OCI-M2 (cell line): Measurements from ENCODE around the gene CNRIP1.
A peak's percentile ranks its signal among the peaks of the same experiment; 100 is the strongest.
"Not testable (repeated sequence)": the region's sequence is repeated elsewhere in the genome, so short reads cannot be mapped to it uniquely, and the experiment has no call there.

Experiments used
- DNase-seq: peaks from one replicate; lab custom pipeline; 2025; ENCODE audit not compliant: unreplicated experiment; lab: John Stamatoyannopoulos, UW

Gene CNRIP1, protein sequence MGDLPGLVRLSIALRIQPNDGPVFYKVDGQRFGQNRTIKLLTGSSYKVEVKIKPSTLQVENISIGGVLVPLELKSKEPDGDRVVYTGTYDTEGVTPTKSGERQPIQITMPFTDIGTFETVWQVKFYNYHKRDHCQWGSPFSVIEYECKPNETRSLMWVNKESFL

DNA sequence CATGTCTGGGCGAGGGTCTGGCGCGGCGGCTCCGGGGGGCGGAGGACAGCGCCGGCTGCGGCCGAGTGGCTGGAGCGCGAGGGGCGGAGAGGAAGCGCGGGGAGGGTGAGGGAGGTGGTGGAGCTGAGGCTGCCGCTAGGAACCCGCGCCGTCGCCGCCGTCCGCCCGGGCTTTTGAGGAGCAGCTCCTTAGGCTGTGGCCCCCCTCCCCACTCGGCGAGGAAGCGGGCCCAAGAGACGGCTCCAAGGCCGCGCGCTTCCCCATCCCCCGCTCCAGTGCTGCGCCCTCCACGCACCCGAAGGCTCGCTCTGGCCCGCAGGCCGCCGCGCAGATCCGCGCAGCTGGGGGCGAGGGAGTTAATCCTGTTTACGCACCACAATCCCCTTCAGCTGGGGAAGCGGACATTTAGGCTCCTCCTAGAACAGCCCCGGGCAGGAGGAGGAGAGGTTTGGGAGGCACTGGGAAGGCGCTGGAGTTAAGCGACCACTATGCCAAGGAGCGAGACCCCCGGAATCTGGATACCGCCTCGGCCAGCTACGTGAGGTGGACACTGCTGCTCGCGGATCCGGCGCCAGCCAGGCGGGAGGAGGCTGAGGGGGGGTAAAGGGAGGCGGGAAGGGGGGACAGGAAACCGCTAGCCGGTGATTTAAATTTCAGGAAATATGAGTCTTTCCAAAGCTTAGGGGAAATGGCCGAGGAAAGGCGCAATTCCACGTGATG is at the start of gene CNRIP1:
Gene CNRIP1, minus strand, starts transcription at position 552 of the 720 bp plus-strand sequence. Its CDS starts 549 bp downstream, at position 3.
- DNase-seq: no peak

DNA sequence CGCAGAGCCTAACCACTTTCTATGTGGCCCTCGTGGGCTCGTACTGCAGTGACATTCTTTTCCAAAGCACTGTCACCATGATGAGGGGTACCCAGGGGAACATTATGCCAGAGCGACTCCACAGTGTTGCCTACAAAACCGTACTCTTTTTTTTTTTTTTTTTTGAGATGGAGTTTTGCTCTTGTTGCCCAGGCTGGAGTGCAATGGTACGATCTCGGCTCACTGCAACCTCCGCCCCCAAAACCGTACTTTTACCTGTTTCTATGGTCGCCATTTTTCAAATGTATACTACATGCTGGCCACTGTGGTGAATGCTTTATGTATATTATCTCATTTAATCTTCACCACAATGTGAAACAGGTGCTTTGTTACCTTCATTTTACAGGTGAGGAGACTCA is 49.6 kb upstream of the CNRIP1 start:
- DNase-seq: no peak

DNA sequence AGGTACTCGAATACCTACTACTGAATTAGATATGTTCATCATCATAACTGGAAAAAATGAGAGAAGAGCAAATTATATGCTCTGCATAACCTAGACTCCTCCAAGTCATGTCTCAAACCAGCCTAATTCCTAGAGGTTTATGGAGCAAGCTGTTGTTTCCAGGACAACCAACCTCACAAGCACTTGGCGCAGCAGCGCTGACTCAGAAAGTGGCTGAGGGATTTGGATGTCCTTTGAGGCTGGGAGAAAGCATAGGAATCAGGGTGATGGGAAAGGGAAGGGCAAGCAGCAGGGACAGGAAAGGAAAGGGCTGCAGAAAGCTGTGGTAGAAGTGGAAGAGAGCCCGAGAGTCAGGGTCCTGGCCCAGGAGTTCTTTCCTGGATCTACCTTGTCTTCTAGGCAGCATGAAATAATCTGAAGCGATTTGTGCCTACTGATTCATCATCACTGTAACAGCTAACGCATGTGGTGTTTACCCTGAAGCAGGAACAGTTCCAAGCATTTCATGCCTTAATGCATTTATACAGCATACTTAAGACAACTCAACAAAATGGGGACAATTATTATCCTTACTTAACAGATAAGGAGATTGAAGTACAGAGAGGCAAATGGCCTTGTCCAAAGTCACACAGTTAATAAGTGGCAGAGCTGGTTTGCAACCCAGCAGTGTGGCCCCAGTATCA is 49.0 kb upstream of the CNRIP1 start:
- DNase-seq: no peak

DNA sequence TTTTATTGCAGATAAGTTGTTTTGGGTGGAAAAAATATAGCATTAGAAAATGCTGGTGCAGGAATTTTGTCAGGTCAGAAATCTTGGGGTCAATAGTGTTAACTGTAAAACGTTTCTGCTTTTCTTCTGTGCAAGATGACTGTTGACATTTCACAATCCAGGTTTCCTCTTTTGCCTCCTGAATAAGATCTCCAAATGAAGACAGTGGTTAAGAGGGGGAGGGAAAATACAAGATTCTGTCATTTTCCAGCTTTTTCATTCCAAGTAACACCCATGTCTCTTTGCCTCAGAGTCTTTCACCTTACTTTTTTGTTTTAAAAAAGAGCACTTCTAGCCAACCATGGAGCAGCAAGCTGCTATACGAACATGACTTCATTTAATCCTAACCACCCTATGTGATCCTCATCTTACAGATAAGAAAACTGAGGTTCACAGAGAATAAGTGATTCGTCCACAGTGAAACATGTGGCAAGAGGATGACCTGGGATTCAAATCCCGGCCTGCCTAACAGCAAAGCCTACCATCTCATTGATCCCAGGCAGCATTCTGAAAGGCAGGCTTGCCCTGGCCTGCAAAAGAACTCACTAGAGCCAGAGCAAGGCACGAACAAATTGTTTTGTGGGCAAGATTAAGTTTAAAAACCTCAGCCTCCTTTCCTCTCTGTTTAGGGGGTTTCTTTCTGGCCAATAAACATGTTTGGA is 48.4 kb upstream of the CNRIP1 start:
- no peak for DNase-seq

DNA sequence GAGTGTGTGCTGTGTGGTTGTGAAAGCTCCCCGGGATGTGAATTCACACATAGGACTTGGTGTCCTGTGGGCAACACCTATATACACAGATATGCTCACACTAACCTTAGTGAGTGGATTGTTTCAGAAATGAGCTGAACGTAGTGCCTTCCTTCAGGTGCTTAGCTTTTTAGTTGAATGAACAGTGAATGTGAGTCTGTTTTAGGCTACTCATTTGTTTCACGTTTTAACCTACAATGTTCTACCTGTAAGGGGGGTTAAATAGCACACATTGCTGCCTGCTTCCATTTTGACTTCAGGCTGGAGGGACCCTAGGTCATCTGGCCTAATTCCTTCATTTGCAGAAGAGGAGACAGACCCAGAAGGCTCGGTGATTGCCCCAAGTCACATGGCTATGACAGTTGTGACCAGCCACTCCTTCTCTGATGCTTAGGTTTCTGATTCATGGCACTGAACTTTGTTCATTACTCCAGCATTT is 46.4 kb upstream of the CNRIP1 start:
- no peak for DNase-seq

DNA sequence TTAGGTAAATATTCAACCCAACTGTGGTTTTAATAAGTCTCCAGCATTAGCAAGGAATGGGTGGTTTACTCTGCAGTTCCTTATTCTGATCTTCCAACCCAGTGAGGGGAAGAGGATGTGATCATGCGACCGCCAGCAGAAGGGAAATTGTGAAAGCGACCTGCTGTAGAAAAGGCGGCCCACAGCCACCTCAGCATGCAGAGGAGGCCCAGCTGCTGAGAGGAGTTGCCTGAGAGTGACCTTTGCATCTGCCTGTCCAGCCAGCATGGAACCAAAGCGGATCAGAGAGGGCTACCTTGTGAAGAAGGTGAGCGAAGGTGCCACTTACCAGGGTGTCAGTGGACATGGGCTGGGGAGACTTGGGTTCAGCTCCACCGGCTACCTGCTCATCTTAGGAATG is 45.3 kb upstream of the CNRIP1 start, which contains the start of gene PLEK:
Gene PLEK, plus strand, starts transcription at position 196 of the 400 bp plus-strand sequence. Its CDS starts 70 bp downstream, at position 266.
- DNase-seq: no peak

DNA sequence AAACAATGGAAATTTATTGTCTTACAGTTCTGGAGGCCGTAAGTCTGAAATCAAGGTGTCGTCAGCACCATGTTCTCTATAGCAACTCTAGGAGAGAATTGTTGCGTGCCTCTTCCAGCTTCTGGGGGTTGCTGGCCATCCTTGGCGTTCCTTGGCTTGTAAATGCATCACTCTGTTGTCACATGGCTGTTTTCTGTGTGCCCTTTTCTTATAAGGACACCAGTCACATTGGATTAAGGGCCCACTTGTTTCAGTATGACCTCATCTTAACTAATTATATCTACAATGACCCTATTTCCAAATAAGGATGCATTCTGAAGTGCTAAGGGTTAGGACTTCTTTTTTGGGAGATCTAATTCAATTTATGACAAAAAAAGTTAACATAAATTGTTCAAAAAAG is 44.0 kb upstream of the CNRIP1 start:
- DNase-seq: no peak

DNA sequence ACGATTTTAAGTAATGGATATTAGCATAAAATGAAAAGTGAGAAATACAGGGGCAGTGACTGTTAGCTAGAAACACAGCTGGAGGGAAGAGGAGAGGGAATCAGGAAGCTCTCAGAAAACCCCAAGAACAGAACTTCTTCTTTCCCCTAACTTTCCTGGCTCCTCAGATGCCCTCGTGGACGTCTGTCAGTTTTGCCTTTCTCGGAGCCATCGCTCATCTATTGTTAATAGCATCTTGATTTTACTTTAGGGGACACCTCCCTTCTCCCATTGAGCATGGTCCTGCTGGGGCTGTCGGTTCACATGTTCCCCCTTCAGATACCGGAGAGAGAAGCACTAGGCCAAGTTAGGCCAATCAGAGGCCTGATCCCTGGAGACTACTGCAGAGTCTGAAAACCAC is 43.0 kb upstream of the CNRIP1 start:
- DNase-seq: no peak

DNA sequence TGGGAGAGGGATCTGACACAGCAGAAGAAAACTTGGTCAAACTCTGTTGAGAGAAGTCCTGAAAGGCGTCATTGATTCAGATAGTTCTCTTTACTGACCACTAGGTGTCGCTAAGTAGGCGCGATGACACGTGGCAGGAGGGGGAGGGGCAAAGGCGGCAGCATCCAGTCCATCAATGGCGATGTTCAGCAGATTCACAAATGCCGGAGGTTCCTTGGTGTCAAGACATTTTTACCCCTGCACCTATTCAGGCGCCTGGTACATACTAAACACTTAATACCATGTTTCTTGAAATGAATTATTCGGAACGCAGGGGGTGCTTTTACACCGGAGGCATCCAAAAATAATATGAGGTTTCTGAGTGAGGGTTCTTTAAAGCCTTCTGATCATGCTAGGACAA is 42.3 kb upstream of the CNRIP1 start:
- no peak for DNase-seq

DNA sequence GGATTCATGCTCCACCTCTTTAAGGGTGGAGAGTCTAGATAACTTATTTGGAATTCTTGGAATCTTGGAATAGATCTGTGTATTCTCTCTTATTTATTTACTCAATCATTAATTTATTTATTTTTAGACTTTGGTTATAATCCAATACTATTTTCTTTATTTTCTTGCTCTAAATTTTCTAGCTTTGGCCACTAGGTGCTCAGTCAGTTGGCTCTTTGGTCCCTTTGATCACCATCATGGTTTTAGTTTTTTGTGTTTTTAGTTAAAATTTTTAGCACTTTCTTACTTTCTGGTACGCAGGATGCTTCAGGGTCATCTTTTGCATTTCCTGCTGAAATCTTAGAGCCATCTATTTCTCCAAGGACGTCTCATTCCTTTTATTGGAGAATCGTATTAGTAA is 40.1 kb upstream of the CNRIP1 start:
- DNase-seq: no peak

DNA sequence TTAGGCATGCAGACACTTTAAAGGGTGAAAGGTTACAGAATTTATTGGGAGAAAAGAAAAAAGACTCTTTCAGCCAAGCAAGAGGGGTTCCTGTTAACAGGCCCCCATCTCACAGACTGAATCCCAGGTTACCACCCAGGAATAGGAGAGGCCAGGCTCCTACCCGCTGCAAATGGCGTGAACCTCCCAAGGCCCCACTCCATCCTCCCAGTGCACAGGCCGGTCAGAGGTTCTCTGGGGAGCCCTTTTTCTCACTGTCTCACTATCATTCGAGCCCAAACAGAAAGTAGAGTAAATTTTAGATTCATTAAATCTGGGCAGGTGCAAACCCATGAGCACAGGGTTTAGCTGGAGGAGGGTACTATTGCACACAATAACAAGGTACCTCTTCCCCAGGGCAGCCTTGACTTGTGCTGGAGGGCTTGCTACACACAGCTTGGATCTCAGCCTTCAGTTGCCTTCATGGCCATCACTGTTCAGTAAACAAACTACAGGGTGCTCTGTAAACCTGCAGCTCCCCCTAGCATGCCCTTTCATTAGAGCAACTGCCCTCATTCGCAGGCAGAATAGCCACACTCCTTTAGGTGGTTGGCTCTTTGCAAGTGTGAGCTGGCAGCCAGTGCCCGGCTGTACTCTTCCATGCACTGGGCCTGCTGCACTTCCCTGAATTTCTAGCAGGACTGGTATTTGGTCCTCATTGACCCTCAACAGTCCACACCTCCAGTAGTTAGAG is 38.0 kb upstream of the CNRIP1 start:
- peak; percentile 45 for DNase-seq

DNA sequence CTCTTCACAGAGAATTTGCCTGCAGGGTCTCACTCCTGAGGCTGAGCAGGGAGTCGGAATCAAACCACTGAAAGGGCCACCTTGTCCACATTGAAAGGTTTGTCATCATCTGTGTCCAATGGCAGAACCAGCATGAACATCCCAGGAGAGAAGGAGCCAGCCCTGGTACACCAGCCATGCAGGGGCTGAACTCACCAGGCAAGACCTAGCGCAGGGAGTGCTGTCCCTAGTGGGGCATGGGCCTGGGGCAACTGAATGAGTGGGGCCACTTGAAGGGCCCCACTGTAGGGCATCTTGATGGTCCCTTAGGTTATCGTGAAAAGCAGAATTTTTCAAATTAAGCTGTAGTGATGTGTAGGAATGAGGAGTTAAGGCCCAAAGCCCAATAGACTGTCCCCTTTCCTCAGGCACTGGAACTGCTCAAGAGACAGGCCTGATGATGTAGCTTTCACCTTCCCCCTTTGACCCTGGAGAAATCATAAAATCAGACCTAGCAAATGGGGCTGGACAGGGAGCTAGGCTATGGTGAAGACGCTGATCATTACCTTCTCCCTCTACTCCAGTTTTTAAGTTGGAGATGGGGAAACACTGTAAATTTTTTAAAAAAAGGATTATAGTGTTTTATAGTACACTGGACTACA is 37.0 kb upstream of the CNRIP1 start:
- DNase-seq: no peak

DNA sequence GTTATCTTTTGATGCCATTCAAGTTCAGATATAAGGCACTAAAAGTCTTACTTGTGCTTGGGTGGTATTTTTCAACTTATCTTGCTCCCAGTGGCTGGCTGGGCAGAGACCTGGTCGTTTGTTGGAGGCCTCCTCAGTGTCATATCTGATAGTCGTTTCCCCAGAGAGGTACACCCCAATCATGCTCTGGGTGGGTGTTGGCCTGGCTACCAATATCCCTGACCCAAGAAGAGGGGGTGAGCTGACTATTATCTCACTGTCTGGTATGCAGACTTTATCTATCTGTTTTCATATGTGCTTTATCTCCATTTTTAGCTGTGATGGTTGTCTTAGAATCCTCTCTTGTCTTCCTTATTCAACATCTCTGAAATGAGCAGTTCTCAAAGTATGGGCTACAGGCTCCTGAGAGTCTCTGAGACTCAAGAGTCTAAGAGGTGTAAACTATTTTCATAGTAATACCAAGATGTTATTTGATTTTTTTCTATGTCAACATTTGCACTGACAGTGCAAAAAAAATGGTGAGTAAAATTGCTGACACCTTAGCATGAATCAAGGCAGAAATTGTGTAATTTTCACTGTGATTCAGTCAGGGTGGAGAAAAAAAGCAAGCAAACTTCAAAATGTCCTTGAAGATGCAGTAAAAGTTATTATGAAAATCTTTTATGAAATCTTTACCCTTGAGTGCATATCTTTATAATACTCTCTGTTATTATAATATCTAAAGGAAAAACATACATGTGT is 33.1 kb upstream of the CNRIP1 start:
- DNase-seq: peak; percentile 61

DNA sequence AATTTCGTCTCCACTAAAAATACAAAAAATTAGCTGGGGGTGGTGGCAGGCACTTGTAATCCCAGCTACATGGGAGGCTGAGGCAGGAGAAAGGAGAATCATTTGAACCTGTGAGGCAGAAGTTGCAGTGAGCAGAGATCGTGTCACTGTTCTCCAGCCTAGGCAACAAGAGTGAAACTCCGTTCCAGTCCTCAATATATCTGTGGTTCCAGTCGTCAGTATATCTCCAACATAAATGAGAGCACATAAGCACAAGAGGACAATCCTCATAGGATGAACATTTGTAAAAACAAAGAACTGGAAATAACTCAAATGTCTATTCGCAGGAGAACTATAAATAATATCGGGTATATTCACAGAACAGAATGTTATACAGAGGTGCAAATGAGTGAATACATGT is 32.2 kb upstream of the CNRIP1 start:
- no peak for DNase-seq

DNA sequence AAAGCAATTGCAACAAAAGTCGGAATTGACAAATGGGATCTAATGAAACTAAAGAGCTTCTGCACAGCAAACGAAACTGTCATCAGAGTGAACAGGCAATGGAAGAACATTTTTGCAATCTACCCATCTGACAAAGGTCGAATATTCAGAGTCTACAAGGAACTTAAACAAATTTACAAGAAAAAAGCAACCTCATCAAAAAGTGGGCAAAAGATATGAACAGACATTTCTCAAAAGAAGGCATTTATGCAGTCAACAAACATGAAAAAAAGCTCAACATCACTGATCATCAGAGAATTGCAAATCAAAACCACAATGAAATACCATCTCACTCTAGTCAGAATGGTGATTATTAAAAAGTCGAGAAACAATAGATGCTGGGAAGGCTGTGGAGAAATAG is 29.3 kb upstream of the CNRIP1 start:
- DNase-seq: not testable (repeated sequence)

DNA sequence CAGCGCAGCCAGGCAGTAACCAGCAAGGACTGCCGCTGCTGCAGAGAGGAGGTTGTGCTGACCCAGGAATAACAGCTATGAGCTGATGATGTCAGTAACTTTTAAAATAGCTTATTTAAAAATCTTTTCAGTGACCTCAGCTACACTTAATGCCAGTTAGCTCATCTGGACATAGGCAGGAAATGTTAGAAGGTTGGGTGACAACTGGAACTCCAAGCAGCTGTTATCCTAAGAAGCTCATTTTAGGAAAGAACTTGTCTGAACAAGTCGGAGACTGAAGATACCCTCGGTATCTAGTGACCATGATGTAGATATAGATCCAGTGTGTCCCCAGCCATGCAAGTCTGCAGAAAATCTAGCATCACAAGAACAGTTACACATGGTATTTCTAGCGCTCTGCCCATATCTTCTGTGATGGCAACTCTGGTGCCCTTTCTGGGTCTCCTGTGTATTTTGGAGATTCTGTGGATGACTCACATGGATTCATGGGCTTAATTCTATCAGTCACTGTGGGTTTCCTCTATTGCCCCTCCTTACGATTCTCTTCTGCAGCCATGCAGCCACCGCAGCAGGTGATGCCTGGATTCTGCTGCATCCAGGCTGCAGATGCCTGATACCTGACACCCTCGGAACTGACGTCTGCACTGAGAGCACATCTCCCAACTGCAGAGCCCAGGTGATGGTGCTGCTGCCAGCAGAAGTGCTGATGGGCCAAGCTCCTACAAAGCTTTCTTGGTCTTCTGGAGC is 25.6 kb upstream of the CNRIP1 start:
- no peak for DNase-seq

DNA sequence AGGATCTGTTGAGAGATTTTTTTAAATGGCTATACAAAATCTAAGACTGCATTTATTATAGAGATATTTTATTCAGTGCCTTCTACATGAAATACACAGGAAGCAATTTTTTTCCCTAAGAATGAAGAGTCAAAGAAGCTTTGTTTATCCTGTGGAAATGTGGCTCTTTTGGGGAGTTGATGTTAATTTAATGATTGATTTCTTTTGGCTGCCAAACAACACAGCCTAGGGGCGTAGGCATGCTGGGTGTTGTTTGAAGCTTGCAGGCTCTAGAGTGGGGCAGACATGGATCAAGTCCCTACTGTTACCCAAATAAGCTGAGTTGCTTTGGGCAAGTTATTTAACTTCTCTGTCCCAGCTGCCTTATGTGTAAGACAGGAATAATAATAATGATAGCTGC is 24.3 kb upstream of the CNRIP1 start:
- DNase-seq: no peak

DNA sequence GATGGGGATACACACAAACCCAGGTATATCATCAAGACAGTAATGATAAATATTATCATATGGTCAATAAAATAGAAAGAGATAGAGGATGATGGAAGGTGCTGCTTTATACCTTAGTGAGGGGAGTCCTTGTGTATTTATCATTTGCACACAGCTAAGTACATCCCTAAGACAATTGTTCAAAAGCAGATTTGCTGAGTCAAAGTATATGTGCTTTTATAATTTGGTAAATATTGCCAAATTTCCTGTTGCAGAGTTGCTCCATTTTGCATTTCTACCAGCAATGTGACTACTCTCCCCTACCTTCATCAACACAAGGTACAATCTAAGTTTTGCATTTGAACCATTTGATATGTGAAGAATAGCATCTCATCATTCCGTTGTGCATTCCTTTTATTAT is 22.7 kb upstream of the CNRIP1 start:
- DNase-seq: no peak

DNA sequence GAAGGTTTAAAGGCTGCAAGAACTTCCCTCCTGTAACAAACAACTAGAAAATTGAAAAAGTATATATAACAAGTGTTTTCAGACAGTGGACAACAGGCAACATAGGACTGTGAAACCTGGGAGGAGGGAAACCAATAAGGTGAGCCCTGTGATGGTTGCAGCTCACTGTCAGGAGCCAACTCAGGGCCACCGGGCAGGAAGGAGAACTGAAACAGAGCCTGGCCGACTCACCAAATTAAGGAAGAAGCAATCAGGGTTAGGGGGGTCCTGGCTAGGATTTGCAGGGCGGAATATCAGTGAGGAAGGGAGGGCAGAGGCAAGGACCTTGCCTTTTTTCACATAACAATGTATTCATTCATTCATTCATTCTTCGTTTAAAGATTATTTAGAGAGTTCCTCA is 21.8 kb upstream of the CNRIP1 start:
- no peak for DNase-seq
